Measurements from ENCODE around the gene CXCL14.

The CXCL14 gene

GRCh38 chr5:135545099-135545498 lies 33.7 kb downstream of the CXCL14 start:
- Histone ChIP-seq H3K27ac (ENCODE audit: low read depth, low read length) (no peak overlapping the region), H3K4me1 (ENCODE audit: control insufficient read depth, low read length) (no peaks in the 10 kb centered on the region), H3K9me2 (replicated peaks; ENCODE audit: control insufficient read depth, low read length) (no peaks in the 10 kb centered on the region), H4K20me1 (ENCODE audit: control insufficient read depth, insufficient read depth, low read depth, low read length) (0 out of 2 replicates have a peak, but pooled peaks cover 3% of the 10 kb centered on the region), H3K79me2 (ENCODE audit: control insufficient read depth, low read length) (no peaks in the 10 kb centered on the region), H3K36me3 (ENCODE audit: control insufficient read depth, low read length) (no peaks in the 10 kb centered on the region), H3K27me3 (ENCODE audit: control insufficient read depth, low read length) (peaks cover 63% of the 10 kb centered on the region), H3K4me2 (ENCODE audit: low read length) (no peak overlapping the region), H3K4me3 (ENCODE audit: low read length) (no peak overlapping the region), H3F3A (ENCODE audit: control insufficient read depth, insufficient read depth) (no peaks in the 10 kb centered on the region), H3K9me3 (ENCODE audit: control insufficient read depth, insufficient read depth, low read length) (no peaks in the 10 kb centered on the region)
- no peak for TF ChIP-seq CTCF (IDR thresholded peaks at IDR 0.05; ENCODE audit: low read depth, low read length, poor library complexity, severe bottlenecking)
- TF ChIP-seq EZH2phosphoT487 (IDR thresholded peaks at IDR 0.05; ENCODE audit: borderline replicate concordance, low read length) = no peak

- no peak overlapping the region for H3K4me3 ChIP-seq (ENCODE audit: low read length)
- no peaks in the 10 kb centered on the region for H3K9me3 ChIP-seq (ENCODE audit: control insufficient read depth, insufficient read depth, low read length)
- H3K36me3 ChIP-seq (ENCODE audit: control insufficient read depth, low read length) = no peaks in the 10 kb centered on the region
- no peaks in the 10 kb centered on the region for H3K79me2 ChIP-seq (ENCODE audit: control insufficient read depth, low read length)
- no peaks in the 10 kb centered on the region for H3F3A ChIP-seq (ENCODE audit: control insufficient read depth, insufficient read depth)
- peaks cover 69% of the 10 kb centered on the region for H3K27me3 ChIP-seq (ENCODE audit: control insufficient read depth, low read length)
- 0 out of 2 replicates have a peak, but pooled peaks have one; percentile 3 for TF ChIP-seq EZH2phosphoT487 (IDR thresholded peaks at IDR 0.05; ENCODE audit: borderline replicate concordance, low read length)
- no peak for TF ChIP-seq CTCF (IDR thresholded peaks at IDR 0.05; ENCODE audit: low read depth, low read length, poor library complexity, severe bottlenecking)
- no peak overlapping the region for H3K27ac ChIP-seq (ENCODE audit: low read depth, low read length)
- no peaks in the 10 kb centered on the region for H4K20me1 ChIP-seq (ENCODE audit: control insufficient read depth, insufficient read depth, low read depth, low read length)
- no peaks in the 10 kb centered on the region for H3K9me2 ChIP-seq (replicated peaks; ENCODE audit: control insufficient read depth, low read length)
- H3K4me2 ChIP-seq (ENCODE audit: low read length) = no peak overlapping the region
- H3K4me1 ChIP-seq (ENCODE audit: control insufficient read depth, low read length) = no peaks in the 10 kb centered on the region
These were observed 35.1 kb downstream of the CXCL14 start for GRCh38 chr5:135543485-135544304.

- no peaks in the 10 kb centered on the region for H3K9me2 ChIP-seq (replicated peaks; ENCODE audit: control insufficient read depth, low read length)
- TF ChIP-seq EZH2phosphoT487 (IDR thresholded peaks at IDR 0.05; ENCODE audit: borderline replicate concordance, low read length) (peak; percentile 71; the same call in 1 of the 2 replicates), CTCF (IDR thresholded peaks at IDR 0.05; ENCODE audit: low read depth, low read length, poor library complexity, severe bottlenecking) (no peak)
- no peak overlapping the region for H3K4me2 ChIP-seq (ENCODE audit: low read length)
- H3K27me3 ChIP-seq (ENCODE audit: control insufficient read depth, low read length) = peaks cover 69% of the 10 kb centered on the region
- no peaks in the 10 kb centered on the region for H3K4me1 ChIP-seq (ENCODE audit: control insufficient read depth, low read length)
- H3K79me2 ChIP-seq (ENCODE audit: control insufficient read depth, low read length) = no peaks in the 10 kb centered on the region
- no peaks in the 10 kb centered on the region for H3K36me3 ChIP-seq (ENCODE audit: control insufficient read depth, low read length)
- H4K20me1 ChIP-seq (ENCODE audit: control insufficient read depth, insufficient read depth, low read depth, low read length) = no peaks in the 10 kb centered on the region
- H3K9me3 ChIP-seq (ENCODE audit: control insufficient read depth, insufficient read depth, low read length) = no peaks in the 10 kb centered on the region
- no peak overlapping the region for H3K4me3 ChIP-seq (ENCODE audit: low read length)
- H3F3A ChIP-seq (ENCODE audit: control insufficient read depth, insufficient read depth) = no peaks in the 10 kb centered on the region
- no peak overlapping the region for H3K27ac ChIP-seq (ENCODE audit: low read depth, low read length)
These were observed 35.7 kb downstream of the CXCL14 start for GRCh38 chr5:135543001-135543484.
